NOMO-1 (cell line): ENCODE results near the gene HOXD10.
A peak's percentile ranks its signal among the peaks of the same experiment; 100 is the strongest.

ENCODE experiments used
- DNase-seq, 2 experiments: peaks; one replicate each; lab custom pipeline; 2025; ENCODE audit not compliant: unreplicated experiment in 2 of 2; lab: John Stamatoyannopoulos, UW

Gene HOXD10

GRCh38 chr2:176132205-176133171 is 15.9 kb downstream of the HOXD10 start:
- DNase-seq: peak in 1 of 2 experiments; percentile 10

- DNase-seq: no peak
These were observed 16.8 kb downstream of the HOXD10 start for GRCh38 chr2:176133389-176133788.

- no peak for DNase-seq
These were observed 17.5 kb downstream of the HOXD10 start for GRCh38 chr2:176134035-176134434.

GRCh38 chr2:176135035-176135440 is 18.5 kb downstream of the HOXD10 start:
- DNase-seq: no peak

- no peak for DNase-seq
These were observed 20.0 kb downstream of the HOXD10 start for GRCh38 chr2:176136374-176137251.

GRCh38 chr2:176137252-176137580 is 20.6 kb downstream of the HOXD10 start:
- no peak for DNase-seq

- no peak for DNase-seq
These were observed 21.3 kb downstream of the HOXD10 start for GRCh38 chr2:176137906-176138305.

GRCh38 chr2:176138526-176138922 is 21.9 kb downstream of the HOXD10 start:
- DNase-seq: no peak

GRCh38 chr2:176138923-176139660 is 22.5 kb downstream of the HOXD10 start:
- no peak for DNase-seq

GRCh38 chr2:176139661-176140512 is 23.3 kb downstream of the HOXD10 start:
- DNase-seq: no peak

GRCh38 chr2:176140513-176141317 is 24.1 kb downstream of the HOXD10 start:
- DNase-seq: peak; percentile 33 to 69

- no peak for DNase-seq
These were observed 25.7 kb downstream of the HOXD10 start for GRCh38 chr2:176142281-176142680.

- DNase-seq: no peak
These were observed 28.7 kb downstream of the HOXD10 start for GRCh38 chr2:176145085-176145969.

GRCh38 chr2:176146101-176146500 is 29.5 kb downstream of the HOXD10 start:
- no peak for DNase-seq

GRCh38 chr2:176146645-176147044 is 30.1 kb downstream of the HOXD10 start:
- no peak for DNase-seq

GRCh38 chr2:176147210-176147799 is 30.7 kb downstream of the HOXD10 start:
- DNase-seq: no peak

GRCh38 chr2:176147800-176148496 is 31.4 kb downstream of the HOXD10 start:
- DNase-seq: no peak
